Epidermal melanocyte (primary cell): Measurements from ENCODE around the gene ADGRA1.
"Not testable (repeated sequence)": the region's sequence is repeated elsewhere in the genome, so short reads cannot be mapped to it uniquely, and the experiment has no call there.

Source experiments
- DNase-seq: peaks from one replicate; pipeline ENCODE4 v3.0.0; 2011; ENCODE audit warnings: low spot score; ENCODE audit not compliant: insufficient read length

ADGRA1 gene

GRCh38 chr10:133126431-133127290, 38.9 kb downstream of the ADGRA1 start:
- no peak for DNase-seq

- DNase-seq, result no peak
Observed at GRCh38 chr10:133127291-133128125, 39.8 kb downstream of the ADGRA1 start.

DNA sequence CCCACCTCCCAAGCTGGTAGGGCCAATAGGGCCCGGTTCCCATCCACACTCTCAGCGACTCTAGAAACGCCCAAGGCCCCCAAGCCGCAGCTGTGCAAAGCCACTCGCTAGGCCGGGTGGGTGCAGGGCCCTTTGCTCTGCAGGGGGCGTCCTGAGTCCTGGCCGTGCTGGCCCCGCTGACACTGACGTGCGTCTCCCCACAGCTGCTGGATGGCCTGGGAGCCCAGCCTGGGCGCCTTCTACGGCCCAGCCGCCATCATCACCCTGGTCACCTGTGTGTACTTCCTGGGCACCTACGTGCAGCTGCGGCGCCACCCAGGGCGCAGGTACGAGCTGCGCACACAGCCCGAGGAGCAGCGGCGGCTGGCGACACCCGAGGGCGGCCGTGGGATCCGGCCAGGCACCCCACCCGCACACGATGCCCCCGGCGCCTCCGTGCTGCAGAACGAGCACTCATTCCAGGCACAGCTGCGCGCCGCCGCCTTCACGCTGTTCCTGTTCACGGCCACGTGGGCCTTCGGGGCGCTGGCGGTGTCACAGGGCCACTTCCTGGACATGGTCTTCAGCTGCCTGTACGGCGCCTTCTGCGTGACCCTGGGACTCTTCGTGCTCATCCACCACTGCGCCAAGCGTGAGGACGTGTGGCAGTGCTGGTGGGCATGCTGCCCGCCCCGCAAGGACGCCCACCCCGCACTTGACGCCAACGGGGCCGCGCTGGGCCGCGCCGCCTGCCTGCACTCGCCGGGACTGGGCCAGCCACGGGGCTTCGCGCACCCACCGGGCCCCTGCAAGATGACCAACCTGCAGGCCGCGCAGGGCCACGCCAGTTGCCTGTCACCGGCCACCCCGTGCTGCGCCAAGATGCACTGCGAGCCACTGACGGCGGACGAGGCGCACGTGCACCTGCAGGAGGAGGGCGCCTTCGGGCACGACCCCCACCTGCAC, 40.7 kb downstream of the ADGRA1 start:
- no peak for DNase-seq

DNA sequence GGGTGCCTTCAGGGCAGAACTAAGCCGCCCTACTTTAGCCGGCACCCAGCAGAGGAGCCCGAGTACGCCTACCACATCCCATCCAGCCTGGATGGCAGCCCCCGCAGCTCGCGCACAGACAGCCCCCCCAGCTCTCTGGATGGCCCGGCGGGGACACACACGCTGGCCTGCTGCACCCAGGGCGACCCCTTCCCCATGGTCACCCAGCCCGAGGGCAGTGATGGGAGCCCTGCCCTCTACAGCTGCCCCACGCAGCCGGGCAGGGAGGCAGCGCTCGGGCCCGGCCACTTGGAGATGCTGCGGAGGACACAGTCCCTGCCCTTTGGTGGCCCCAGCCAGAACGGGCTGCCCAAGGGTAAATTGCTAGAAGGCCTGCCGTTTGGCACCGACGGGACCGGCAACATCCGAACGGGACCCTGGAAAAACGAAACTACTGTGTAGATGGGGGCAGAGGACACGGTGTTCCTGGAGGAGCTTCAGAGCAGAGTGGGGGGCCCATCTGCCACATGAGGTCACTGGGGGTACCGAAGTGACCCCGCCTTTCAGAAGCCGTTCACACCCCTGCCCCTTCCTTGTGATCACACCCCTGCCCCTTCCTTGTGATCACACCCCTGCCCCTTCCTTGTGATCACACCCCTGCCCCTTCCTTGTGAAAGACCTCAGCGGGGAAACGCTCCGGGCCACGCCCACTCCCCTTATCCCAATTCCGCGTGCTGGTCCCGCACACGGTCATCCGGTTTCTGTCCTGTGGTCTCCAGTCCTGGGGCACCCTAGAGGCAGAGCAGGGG, 41.5 kb downstream of the ADGRA1 start:
- no peak for DNase-seq

GRCh38 chr10:133129859-133130495, 42.3 kb downstream of the ADGRA1 start:
- peak; percentile 15 for DNase-seq

- peak; percentile 8 for DNase-seq
Observed at GRCh38 chr10:133130602-133131001, 42.9 kb downstream of the ADGRA1 start.

- no peak for DNase-seq
Observed at GRCh38 chr10:133131053-133131452, 43.3 kb downstream of the ADGRA1 start.

- no peak for DNase-seq
Observed at GRCh38 chr10:133131734-133132472, 44.2 kb downstream of the ADGRA1 start.

GRCh38 chr10:133132473-133133291, 45.0 kb downstream of the ADGRA1 start:
- peak; percentile 13 for DNase-seq

DNA sequence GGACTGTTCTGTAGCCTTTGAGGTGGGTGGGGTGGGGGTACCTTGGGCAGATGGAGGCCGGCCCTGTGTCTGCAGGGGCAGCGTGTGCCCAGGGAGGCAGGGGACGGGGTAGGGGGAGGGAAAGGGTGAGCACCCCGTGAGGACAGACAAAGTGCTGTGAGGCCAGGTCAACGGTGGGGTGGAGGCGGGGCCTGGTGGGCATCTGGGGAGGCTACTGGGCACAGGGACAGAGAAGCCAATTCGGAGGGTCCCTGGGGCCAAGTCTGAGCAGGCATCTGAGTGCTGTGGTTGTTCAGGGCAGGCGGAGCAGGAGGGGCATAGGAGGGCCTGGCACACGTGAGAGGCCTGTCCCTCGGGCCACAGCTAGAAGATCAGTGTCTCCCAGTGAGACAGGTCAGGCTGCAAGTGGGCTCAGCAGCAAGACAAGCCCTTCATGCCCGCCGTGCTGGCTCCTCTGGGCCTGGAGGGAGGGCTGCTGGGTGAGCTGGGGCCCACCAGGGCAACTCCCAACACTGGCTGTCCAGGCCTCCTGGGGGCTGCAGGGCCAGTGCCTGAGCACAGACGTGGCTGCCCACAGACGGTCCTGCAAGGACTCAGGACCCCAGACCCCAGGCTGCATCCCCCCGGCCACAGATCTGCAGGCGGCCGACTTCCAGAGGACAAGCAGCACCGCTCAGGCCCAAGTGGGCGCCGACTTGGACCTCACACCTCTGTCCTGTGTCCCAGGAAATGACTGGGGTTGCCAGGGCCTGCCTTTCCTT, 45.9 kb downstream of the ADGRA1 start:
- DNase-seq, result peak; percentile 13

DNA sequence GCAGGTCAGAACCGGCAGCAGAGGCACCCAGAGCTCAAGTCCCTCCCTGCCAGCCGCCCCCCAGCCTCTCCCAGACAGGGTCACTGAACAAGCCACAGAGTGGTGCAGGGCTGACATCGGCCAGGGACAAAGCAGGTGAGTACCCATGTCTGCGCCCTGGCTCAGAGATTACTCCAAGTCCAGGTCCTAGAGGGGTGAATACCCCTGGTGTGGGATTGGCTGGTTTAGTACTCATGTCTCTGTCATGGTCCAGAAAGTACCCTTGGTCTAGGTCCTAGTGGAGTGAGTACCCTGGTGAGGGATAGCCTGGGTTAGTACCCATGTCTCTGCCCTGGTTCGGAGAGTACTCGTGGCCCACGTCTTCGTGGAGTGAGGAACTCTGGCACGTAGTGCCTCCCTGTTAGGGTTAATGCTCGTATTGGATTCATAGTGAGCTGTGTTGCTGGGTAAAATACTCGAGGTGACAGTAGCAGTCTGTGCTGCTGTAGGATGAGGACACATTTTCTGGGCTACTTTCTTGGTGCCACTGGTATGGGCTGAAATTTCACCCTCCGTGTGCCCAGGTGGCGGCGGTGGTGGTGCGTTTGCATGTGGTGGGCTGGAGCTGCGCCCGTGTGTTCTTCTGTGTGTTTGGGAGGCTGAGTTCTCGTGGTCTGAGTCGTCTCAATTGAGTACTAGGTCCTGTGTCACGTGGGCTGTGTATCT, 46.8 kb downstream of the ADGRA1 start:
- DNase-seq, result peak; percentile 14

GRCh38 chr10:133135116-133135465, 47.4 kb downstream of the ADGRA1 start:
- peak; percentile 8 for DNase-seq

- DNase-seq, result not testable (repeated sequence)
Observed at GRCh38 chr10:133137486-133138145, 49.9 kb downstream of the ADGRA1 start.

DNA sequence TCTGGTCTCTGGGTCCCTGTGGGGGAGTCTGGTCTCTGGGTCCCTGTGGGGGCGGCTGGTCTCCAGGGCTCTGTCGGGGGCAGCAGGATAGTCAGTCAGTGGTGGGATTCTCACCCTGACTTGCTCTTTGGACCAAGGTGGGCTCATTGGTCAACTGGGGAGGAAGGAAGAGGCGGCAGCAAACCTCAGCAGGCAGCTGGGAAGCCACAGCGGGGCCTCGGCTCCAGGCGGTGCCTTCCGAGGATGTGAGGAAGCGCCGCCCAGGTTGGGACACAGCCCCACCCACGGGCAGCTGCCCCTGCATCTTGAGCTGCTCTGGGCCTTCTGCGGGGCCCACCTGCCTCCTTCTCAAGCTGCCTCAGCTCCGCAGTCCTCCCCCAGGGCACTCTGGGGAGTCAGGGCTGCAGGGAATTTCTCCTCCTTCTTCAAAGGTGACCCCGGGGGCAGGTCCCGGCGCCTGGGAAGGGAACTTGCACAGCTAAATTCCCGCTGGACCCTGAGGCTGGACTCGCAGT, 51.9 kb downstream of the ADGRA1 start:
- peak; percentile 8 for DNase-seq

DNA sequence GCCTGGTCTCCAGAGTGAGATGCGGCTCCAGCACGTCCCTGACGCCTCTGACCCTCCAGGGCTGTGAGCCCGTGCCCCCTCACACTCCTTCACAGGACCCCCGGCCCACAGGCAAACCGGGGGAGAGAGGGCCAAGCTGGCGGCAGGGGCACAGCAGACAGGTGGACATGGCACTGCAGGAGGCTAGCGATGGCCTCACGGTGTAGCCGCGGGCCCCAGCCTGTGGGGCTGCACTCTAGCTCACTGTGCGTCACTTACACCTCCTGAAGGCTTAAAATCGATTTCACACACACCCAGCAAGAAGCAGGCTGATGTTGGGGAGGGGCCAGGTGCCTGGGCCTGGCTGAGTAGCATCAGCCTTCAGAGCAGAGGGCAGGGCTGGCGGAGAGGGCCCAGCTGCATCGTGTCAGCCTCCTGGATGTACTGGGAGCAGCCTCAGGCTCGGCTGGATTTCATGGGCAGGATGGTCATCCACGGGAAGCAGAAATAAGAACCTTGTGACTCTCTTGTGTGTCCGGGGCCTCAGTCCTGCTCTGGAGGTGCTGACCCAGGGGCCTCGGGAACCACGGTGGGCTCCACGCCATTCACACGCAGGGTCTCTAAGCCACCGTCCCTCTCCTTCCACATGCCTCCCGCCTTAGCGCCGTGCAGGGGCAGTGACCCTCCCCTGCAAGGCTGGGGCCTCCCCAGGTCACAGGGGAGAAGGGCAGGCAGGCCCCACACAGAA, 52.9 kb downstream of the ADGRA1 start:
- DNase-seq, result peak; percentile 13
